Transverse colon (tissue), 4 donors: ENCODE data around the gene OR2J3. TPM values are rescaled to one million over a fixed set of nuclear protein-coding genes. Genes with fewer than 3 reads are reported as not detected.
"Not testable (repeated sequence)": the region's sequence is repeated elsewhere in the genome, so short reads cannot be mapped to it uniquely, and the experiment has no call there.

Experiments
- DNase-seq: peaks from one replicate; pipeline ENCODE4 v3.0.0-alpha.2; 2019
- H3K27ac ChIP-seq, 4 donors: fragments of 200-600 bp; sonication (generic); 2 replicates each; pipeline ENCODE4 v1.5.1; 2016 to 2018; ENCODE audit warnings: inconsistent platforms in 4 of 4
- H3K27me3 ChIP-seq: fragments of 200-600 bp; sonication (generic); 2 replicates; pipeline ENCODE4 v1.5.1; 2017; ENCODE audit warnings: inconsistent platforms
- H3K36me3 ChIP-seq, 4 donors: fragments of 200-600 bp; sonication (generic); 2 replicates each; pipeline ENCODE4 v1.5.1; 2017 to 2019; ENCODE audit warnings: inconsistent platforms in 4 of 4
- H3K4me1 ChIP-seq, 4 donors: fragments of 200-600 bp; sonication (generic); 2 replicates each; pipeline ENCODE4 v1.5.1; 2017 to 2020; ENCODE audit warnings: inconsistent platforms in 4 of 4
- H3K4me3 ChIP-seq, 4 donors: fragments of 200-600 bp; sonication (generic); 1 replicate in 1 of 4; 2 replicates in 3 of 4; pipeline versions ENCODE4 v1.5.1 to v1.6.1; 2017 to 2019; ENCODE audit warnings: inconsistent platforms in 4 of 4
- H3K9me3 ChIP-seq, 2 donors: fragments of 200-600 bp; sonication (generic); 2 replicates each; pipeline ENCODE4 v1.5.1; 2017 to 2019; ENCODE audit warnings: inconsistent platforms in 2 of 2
- EP300 ChIP-seq: sonication (generic); formaldehyde crosslinking; IDR thresholded peaks from one replicate; pipeline ENCODE4 v1.6.1; 2017; ENCODE audit warnings: antibody characterized with exemption, low read depth
- POLR2A ChIP-seq: fragments of 450-650 bp; IDR thresholded peaks from one replicate; pipeline ENCODE4 v1.6.1; 2016; ENCODE audit warnings: antibody characterized with exemption, mild to moderate bottlenecking, moderate library complexity
- POLR2AphosphoS5 ChIP-seq, 3 donors: sonication (generic); formaldehyde crosslinking; IDR thresholded peaks; one replicate each; pipeline ENCODE4 v1.6.1; 2016; ENCODE audit warnings: antibody characterized with exemption in 3 of 3
- WGBS, 2 donors: methylation state at CpG; one replicate each; pipeline ENCODE4 v1.1.5; 2018; ENCODE audit warnings: low coverage in 1 of 2; 5-methylcytosine and 5-hydroxymethylcytosine counted together
- in situ Hi-C, 4 donors: fragments of 200-750 bp; cut with MboI; loops; one replicate each; pipeline versions ENCODE4 v1.15.0 to v1.15.1; 2017; ENCODE audit warnings: low sequenced_read_pairs in 3 of 4, low pct_ligation_motif_present in 1 of 4, low pct_unique_long_range_greater_than_20kb in 1 of 4
- intact Hi-C: fragments of 100-400 bp; cut with DNase I; formaldehyde crosslinking; loops from one replicate; pipeline ENCODE4 v1.15.1; 2023; ENCODE audit warnings: low total_unique reads
- total RNA-seq, 4 donors: library from RNA; depleted of rRNA; stranded (reverse); fragments of >200 nt; gene quantifications; one replicate each; pipeline ENCODE4 v1.1.0, GENCODE V29; 2016
- TF ChIP-seq, protein P1 (sequence below), 5 experiments: fragments of 200-600 bp in 3 of 5; fragments of 450-650 bp in 2 of 5; sonication (generic) in 3 of 5; IDR thresholded peaks; 1 replicate in 2 of 5; 2 replicates in 3 of 5; pipeline ENCODE4 v1.5.1; 2016 to 2017; ENCODE audit warnings: antibody characterized with exemption in 5 of 5, inconsistent platforms in 3 of 5, mild to moderate bottlenecking in 2 of 5, moderate library complexity in 1 of 5

The OR2J3 gene
- total RNA-seq, 4 donors from 2014 or later = not detected

- in situ Hi-C loops = no loop called here
- TF ChIP-seq EP300 (no peak), POLR2A (no peak), POLR2AphosphoS5 (IDR thresholded peaks at IDR 0.05) (no peak)
- TF ChIP-seq, protein P1, sequence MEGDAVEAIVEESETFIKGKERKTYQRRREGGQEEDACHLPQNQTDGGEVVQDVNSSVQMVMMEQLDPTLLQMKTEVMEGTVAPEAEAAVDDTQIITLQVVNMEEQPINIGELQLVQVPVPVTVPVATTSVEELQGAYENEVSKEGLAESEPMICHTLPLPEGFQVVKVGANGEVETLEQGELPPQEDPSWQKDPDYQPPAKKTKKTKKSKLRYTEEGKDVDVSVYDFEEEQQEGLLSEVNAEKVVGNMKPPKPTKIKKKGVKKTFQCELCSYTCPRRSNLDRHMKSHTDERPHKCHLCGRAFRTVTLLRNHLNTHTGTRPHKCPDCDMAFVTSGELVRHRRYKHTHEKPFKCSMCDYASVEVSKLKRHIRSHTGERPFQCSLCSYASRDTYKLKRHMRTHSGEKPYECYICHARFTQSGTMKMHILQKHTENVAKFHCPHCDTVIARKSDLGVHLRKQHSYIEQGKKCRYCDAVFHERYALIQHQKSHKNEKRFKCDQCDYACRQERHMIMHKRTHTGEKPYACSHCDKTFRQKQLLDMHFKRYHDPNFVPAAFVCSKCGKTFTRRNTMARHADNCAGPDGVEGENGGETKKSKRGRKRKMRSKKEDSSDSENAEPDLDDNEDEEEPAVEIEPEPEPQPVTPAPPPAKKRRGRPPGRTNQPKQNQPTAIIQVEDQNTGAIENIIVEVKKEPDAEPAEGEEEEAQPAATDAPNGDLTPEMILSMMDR (IDR thresholded peaks at IDR 0.05) = no peak
- WGBS, 2 donors = 76 to 87% methylated on average over 3 of the region's 3 CpGs
Measured at GRCh38 chr6:29099190-29099589, 8.7 kb upstream of the OR2J3 start, which contains the start of gene OR2J1. OR2J1 (plus strand) TSS chr6:29099490; CDS start chr6:29100943, 1,453 bp downstream.

GRCh38 chr6:29112135-29112534, 4.3 kb downstream of the OR2J3 start:
- H3K27ac ChIP-seq = no peak overlapping the region
- no peaks in the 10 kb centered on the region for H3K9me3 ChIP-seq
- intact Hi-C loops = no loop called here
- no peaks in the 10 kb centered on the region for H3K36me3 ChIP-seq
- in situ Hi-C loops = no loop called here
- no peaks in the 10 kb centered on the region for H3K27me3 ChIP-seq
- no peak for DNase-seq
- TF ChIP-seq POLR2AphosphoS5 (IDR thresholded peaks at IDR 0.05) (no peak), POLR2A (no peak), EP300 (no peak)
- TF ChIP-seq, protein P1 (IDR thresholded peaks at IDR 0.05) = no peak
- H3K4me1 ChIP-seq = no peaks in the 10 kb centered on the region
- WGBS, 2 donors = 73 to 87% methylated on average over 3 to 7 of the region's 7 CpGs
- no peak overlapping the region for H3K4me3 ChIP-seq

More at GRCh38 chr6:29099190-29099589, 8.7 kb upstream of the OR2J3 start, which contains the start of gene OR2J1:
- H3K36me3 ChIP-seq = no peaks in the 10 kb centered on the region
- H3K9me3 ChIP-seq = no peaks in the 10 kb centered on the region
- H3K4me1 ChIP-seq = no peaks in the 10 kb centered on the region
- no peak for DNase-seq
- no peaks in the 10 kb centered on the region for H3K27me3 ChIP-seq
- no peak within 1 kb of the TSS for H3K4me3 ChIP-seq
- intact Hi-C loops = no loop called here
- no peak within 1 kb of the TSS for H3K27ac ChIP-seq

DNA sequence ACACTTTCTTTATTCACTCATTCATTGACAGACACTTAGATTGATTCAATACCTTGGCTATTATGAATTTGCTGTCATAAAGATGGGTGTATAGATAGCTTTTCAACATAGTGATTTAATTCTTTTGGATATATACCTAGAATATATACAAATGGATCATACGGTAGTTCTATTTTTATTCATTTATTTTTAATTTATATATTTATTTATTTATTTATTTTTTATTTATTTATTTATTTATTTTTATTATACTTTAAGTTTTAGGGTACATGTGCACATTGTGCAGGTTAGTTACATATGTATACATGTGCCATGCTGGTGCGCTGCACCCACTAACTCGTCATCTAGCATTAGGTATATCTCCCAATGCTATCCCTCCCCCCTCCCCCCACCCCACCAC, 7.1 kb downstream of the OR2J3 start:
- DNase-seq, H3K9me3 ChIP-seq, in situ Hi-C loops: not testable (repeated sequence)

GRCh38 chr6:29129326-29130012, 21.6 kb downstream of the OR2J3 start:
- no peaks in the 10 kb centered on the region for H3K36me3 ChIP-seq
- no peak overlapping the region for H3K27ac ChIP-seq
- no peak for DNase-seq
- no peaks in the 10 kb centered on the region for H3K27me3 ChIP-seq
- no peaks in the 10 kb centered on the region for H3K4me1 ChIP-seq
- WGBS, 2 donors = 72% methylated on average over 15 of the region's 15 CpGs; no CpG with 5 or more reads in 1 of the 2 donors
- in situ Hi-C loops (no loop called here), intact Hi-C loops (no loop called here)
- H3K9me3 ChIP-seq = no peaks in the 10 kb centered on the region
- TF ChIP-seq, protein P1 (IDR thresholded peaks at IDR 0.05) = no peak
- no peak for TF ChIP-seq POLR2A
- TF ChIP-seq EP300 = no peak
- TF ChIP-seq POLR2AphosphoS5 (IDR thresholded peaks at IDR 0.05) = no peak
- no peak overlapping the region for H3K4me3 ChIP-seq

More for the DNA sequence above, 7.1 kb downstream of the OR2J3 start:
- H3K27ac ChIP-seq, H3K27me3 ChIP-seq, H3K4me3 ChIP-seq, intact Hi-C loops, H3K4me1 ChIP-seq, H3K36me3 ChIP-seq: not testable (repeated sequence)
- 90 to 100% methylated on average over 1 to 3 of the region's 3 CpGs for WGBS, 2 donors

DNA sequence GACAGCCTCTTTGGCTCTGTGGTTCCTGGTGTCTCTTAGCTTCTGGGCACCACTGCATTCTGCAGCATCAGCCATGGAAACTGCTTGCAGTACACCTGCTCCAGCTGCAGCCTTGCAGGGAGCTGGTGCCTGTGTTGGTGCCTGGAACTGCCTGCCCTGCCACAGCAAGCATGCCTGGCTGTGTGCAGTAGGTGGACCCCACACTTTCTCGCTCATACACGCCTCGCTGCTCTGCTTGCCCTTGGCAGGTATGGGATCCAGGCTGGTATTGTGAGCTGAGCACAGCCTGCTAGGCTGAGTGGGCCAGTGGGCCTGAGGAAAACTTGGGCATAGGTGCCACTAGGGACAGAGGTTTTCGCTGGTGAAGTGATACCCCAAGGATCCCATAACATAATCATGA, 22.8 kb downstream of the OR2J3 start:
- intact Hi-C loops (no loop called here), in situ Hi-C loops (no loop called here)
- Histone ChIP-seq H3K4me3 (no peak overlapping the region), H3K36me3 (no peaks in the 10 kb centered on the region), H3K27me3 (no peaks in the 10 kb centered on the region), H3K4me1 (no peaks in the 10 kb centered on the region), H3K27ac (no peak overlapping the region), H3K9me3 (no peaks in the 10 kb centered on the region)
- 80 to 91% methylated on average over 1 to 4 of the region's 4 CpGs for WGBS, 2 donors
- DNase-seq = no peak
- TF ChIP-seq POLR2AphosphoS5 (IDR thresholded peaks at IDR 0.05) = no peak
- no peak for TF ChIP-seq POLR2A
- TF ChIP-seq EP300 = no peak
- TF ChIP-seq, protein P1 (IDR thresholded peaks at IDR 0.05) = no peak
